ENCODE data around the gene WDR91.
A peak's percentile ranks its signal among the peaks of the same experiment; 100 is the strongest.
"Not testable (repeated sequence)": the region's sequence is repeated elsewhere in the genome, so short reads cannot be mapped to it uniquely, and the experiment has no call there.

WDR91 gene

GRCh38 chr7:135181261-135181928 is 29.9 kb downstream of the WDR91 start:
- H3K9me3 Mint-ChIP-seq, result peaks cover 14 to 42% of the 10 kb centered on the region in 2 donors
- H3K4me3 Mint-ChIP-seq, result no peak overlapping the region
- no peak for DNase-seq
- ATAC-seq, result no peak
- peaks cover 4% of the 10 kb centered on the region for H3K4me1 Mint-ChIP-seq
- H3K27ac Mint-ChIP-seq, result no peak overlapping the region
- H3K27me3 Mint-ChIP-seq, result no peaks in the 10 kb centered on the region

- peak; percentile 85 for ATAC-seq
- no peaks in the 10 kb centered on the region for H3K27me3 Mint-ChIP-seq
- peaks cover 14 to 42% of the 10 kb centered on the region in 2 donors for H3K9me3 Mint-ChIP-seq
- no peaks in the 10 kb centered on the region for H3K4me1 Mint-ChIP-seq
- peak in 1 of 2 donors; percentile 45 for DNase-seq
- no peak overlapping the region for H3K27ac Mint-ChIP-seq
- no peak overlapping the region for H3K4me3 Mint-ChIP-seq
Observed at GRCh38 chr7:135180122-135180521, 31.2 kb downstream of the WDR91 start.

DNA sequence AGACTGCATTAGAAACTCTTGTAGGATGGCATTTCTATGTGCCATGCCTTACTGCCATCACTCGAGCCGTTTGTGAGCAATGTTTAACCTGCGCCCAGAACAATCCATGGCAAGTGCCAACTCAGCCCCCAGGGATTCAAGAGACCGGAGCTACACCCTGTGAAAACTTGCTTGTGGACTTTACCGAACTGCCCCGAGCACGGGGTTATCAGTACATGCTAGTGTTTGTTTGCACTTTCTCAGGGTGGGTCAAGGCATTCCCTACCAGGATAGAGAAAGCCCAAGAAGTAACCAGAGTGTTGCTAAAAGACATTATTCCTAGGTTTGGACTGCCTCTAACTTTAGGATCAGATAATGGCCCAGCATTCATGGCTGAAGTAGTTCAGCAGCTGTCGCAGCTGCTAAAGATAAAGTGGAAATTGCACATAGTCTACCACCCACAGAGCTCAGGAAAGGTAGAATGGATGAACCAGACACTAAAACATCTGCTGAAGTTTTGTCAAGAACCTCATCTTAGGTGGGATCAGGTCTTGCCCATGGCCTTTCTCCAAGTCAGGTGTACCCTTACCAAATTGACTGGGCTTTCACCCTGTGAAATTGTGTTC is 31.9 kb downstream of the WDR91 start:
- Mint-ChIP-seq H3K27me3 (no peaks in the 10 kb centered on the region), H3K4me1 (no peaks in the 10 kb centered on the region), H3K9me3 (peaks cover 14 to 42% of the 10 kb centered on the region in 2 donors), H3K4me3 (no peak overlapping the region), H3K27ac (no peak overlapping the region)
- DNase-seq (no peak), ATAC-seq (no peak)

DNA sequence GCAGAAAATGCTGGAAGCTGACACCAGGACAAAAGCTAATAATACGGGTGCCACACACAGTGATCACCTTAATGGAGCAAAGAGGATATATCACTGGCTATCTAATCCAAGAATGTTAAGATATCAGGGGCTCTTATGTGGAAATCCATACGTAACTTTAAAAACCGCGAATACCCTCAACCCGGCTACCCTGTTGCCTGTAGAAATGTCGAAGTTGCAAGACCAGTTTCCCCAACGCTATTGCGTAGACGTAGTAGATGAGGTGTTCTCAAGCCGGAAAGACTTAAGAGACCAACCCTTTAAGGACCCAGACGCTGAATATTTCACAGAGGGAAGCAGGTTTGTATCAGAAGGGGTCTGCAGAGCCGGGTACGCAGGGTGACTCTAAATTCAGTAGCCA is 33.0 kb downstream of the WDR91 start:
- no peak for ATAC-seq

DNA sequence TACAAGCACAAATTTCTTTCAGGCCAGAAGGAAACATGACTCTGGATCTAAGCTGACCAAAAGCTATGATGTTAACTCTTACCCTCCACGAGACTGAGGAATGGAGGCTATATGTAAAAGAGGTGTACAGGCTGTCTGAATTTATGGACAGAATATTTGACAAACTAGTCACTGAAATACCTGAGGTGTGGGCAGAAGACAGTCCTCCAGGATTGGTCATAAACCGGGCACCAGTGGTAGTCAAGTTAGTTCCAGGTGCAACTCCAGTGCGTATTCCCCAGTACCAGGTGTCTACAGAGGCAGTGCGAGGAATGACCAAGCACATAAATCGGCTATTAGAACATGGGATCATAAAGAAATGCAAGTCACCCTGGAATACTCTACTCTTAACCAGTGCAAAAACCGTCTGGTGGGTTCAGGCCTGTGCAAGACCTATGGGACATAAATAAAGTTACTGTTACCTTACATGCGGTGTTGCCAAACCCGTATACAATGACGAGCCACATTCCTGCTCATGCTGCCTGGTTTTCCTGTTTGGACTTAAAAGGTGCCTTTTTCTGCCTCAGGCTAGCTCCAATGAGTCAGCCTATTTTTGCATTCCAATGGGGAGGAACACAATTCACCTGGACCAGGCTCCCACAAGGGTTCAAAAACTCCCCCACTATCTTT is 34.2 kb downstream of the WDR91 start:
- DNase-seq (no peak), ATAC-seq (no peak)
- no peak overlapping the region for H3K4me3 Mint-ChIP-seq
- no peak overlapping the region for H3K27ac Mint-ChIP-seq
- peaks cover 3% of the 10 kb centered on the region for H3K4me1 Mint-ChIP-seq
- H3K27me3 Mint-ChIP-seq, result no peaks in the 10 kb centered on the region
- peaks cover 9 to 25% of the 10 kb centered on the region in 2 donors for H3K9me3 Mint-ChIP-seq

More for the DNA sequence above, 33.0 kb downstream of the WDR91 start:
- DNase-seq, result no peak
- peaks cover 14 to 37% of the 10 kb centered on the region in 2 donors for H3K9me3 Mint-ChIP-seq
- H3K4me1 Mint-ChIP-seq, result no peaks in the 10 kb centered on the region
- no peaks in the 10 kb centered on the region for H3K27me3 Mint-ChIP-seq
- H3K4me3 Mint-ChIP-seq, result no peak overlapping the region
- no peak overlapping the region for H3K27ac Mint-ChIP-seq

DNA sequence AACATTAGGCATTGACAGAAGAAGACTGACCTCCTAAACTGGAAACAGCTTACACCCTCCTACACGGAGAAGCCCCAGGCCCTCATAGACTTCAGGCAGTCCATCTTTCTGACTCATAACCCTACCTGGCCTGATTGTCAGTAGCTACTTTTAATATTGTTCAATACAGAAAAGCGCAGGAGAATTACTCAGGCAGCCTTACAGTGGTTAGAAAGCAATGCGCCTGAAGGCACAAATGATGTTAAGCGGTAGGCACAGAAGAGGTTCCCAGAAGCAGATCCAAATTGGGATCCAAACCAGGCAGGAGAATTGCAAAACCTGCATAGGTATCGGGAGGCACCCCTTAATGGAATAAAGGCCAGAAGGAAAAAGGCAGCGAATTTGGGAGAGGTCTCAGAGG is 35.4 kb downstream of the WDR91 start:
- H3K4me3 Mint-ChIP-seq, result no peak overlapping the region
- no peak for DNase-seq
- H3K27me3 Mint-ChIP-seq, result no peaks in the 10 kb centered on the region
- peaks cover 16% of the 10 kb centered on the region for H3K4me1 Mint-ChIP-seq
- no peak overlapping the region for H3K27ac Mint-ChIP-seq
- ATAC-seq, result no peak
- H3K9me3 Mint-ChIP-seq, result peaks cover 0 to 12% of the 10 kb centered on the region in 2 donors

DNA sequence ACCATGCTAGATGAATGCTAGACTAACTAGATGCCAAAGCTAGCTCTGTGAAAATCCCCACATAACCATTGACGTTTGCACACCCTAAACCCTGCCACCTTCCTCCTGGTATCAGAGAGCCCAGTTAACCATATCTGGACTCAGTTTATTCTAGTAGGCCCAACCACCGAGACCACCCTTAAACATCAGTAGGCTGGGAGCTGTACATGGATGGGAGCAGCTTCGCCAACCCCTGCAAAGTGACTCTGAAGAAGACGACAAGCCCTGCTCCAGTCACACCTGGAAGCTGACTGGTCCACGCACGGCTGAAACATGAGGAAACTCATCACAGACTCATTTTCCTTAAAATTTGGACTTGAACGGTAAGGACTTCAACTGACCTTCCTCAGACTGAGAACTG is 36.4 kb downstream of the WDR91 start:
- peaks cover 0 to 12% of the 10 kb centered on the region in 2 donors for H3K9me3 Mint-ChIP-seq
- no peak overlapping the region for H3K4me3 Mint-ChIP-seq
- peaks cover 20% of the 10 kb centered on the region for H3K4me1 Mint-ChIP-seq
- ATAC-seq (no peak), DNase-seq (no peak)
- H3K27me3 Mint-ChIP-seq, result no peaks in the 10 kb centered on the region
- no peak overlapping the region for H3K27ac Mint-ChIP-seq

DNA sequence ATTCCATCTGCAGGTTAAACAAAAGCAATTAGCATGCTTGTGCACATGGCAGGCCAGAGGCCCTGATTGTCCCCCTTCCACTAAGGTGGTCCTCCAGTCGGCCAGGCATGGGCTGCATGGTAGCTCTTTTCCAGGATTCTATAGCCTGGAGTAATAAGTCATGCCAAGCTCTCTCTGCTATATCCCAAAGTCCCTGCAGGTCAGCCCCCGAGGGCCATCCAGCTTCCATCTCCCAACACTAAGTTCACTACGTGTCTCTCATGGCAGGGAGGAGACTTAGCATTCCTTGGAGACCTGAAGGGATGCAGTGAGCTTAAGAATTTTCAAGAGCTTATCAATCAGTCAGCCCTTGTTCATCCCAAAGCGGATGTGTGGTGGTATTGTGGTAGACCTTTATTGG is 37.4 kb downstream of the WDR91 start:
- peaks cover 30% of the 10 kb centered on the region for H3K4me1 Mint-ChIP-seq
- not testable (repeated sequence) for ATAC-seq, DNase-seq, H3K27ac Mint-ChIP-seq, H3K9me3 Mint-ChIP-seq, H3K27me3 Mint-ChIP-seq, H3K4me3 Mint-ChIP-seq

DNA sequence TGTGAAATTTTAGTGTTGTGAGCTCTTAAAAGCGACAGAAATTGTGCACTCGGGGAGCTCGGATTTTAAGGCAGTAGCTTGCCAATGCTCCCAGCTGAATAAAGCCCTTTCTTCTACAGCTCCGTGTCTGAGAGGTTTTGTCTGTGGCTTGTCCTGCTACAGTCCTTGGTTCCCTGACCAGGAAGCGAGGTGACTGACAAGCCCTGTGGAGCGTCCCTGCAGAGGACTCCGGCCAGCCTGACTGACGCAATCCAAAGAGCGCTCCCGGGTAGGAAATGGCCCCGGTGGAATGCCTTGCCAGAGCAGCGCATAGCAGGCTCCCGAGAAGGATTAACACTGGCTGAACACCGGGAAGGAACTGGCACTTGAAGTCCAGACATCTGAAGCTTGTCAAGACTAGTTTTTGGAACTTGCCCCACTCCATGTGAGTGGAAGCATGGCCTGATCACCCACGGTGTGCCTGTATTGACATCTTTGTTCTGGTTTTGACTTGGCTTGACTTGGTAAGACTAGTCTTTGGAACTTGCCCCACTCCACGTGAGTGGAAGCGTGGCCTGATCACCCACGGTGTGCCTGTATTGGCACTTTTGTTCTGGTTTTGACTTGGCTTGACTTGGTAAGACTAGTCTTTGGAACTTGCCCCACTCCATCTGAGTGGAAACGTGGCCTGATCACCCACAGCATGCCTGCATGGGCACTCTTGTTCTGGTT is 39.6 kb downstream of the WDR91 start:
- DNase-seq, H3K27me3 Mint-ChIP-seq, ATAC-seq, H3K9me3 Mint-ChIP-seq: not testable (repeated sequence)
- peaks cover 52% of the 10 kb centered on the region for H3K4me1 Mint-ChIP-seq
- peak overlapping the region; percentile 51 to 93 for H3K4me3 Mint-ChIP-seq
- H3K27ac Mint-ChIP-seq, result peak overlapping the region in 1 of 2 donors; percentile 61

DNA sequence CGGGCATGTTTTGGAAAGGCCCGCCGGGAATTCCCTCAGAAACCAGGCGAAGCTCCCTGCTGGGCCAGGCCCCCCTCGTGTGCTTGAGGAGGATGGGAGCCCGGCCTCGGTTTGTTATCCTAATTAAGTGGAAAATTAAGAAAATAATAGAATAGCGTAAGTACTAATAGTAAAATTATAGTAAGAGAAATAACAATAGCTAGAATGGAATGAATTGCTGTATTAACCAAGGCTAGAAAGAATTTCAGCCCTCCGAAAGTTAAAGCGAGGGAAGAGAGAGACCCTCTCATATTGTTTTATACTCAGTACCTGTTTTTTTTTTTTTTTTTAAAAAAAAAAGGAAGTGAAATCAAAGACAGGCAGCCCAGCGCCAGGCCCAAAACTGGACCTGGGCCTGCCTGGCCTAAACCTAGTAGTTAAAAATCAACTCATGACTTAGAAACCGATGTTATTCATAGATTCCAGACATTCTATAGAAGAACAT is 40.3 kb downstream of the WDR91 start:
- peak overlapping the region; percentile 96 to 99 for H3K27ac Mint-ChIP-seq
- not testable (repeated sequence) for H3K27me3 Mint-ChIP-seq, H3K9me3 Mint-ChIP-seq, DNase-seq, ATAC-seq
- peak overlapping the region; percentile 93 to 94 for H3K4me3 Mint-ChIP-seq
- H3K4me1 Mint-ChIP-seq, result peaks cover 59% of the 10 kb centered on the region

- H3K27me3 Mint-ChIP-seq, result no peaks in the 10 kb centered on the region
- ATAC-seq (peak; percentile 86), DNase-seq (peak; percentile 88 to 94)
- H3K4me3 Mint-ChIP-seq, result peak within 1 kb of the TSS; percentile 93 to 94
- peak within 1 kb of the TSS; percentile 96 to 99 for H3K27ac Mint-ChIP-seq
- no peaks in the 10 kb centered on the region for H3K9me3 Mint-ChIP-seq
- H3K4me1 Mint-ChIP-seq, result peaks cover 65% of the 10 kb centered on the region
Observed at GRCh38 chr7:135170274-135170997, 40.9 kb downstream of the WDR91 start, which contains the start of gene CYREN. TSS of gene CYREN (minus strand) at chr7:135170707. CDS start at chr7:135168922, 1,785 bp downstream.

GRCh38 chr7:135169964-135170273 is 41.4 kb downstream of the WDR91 start:
- Mint-ChIP-seq H3K4me1 (peaks cover 70% of the 10 kb centered on the region), H3K4me3 (peak overlapping the region; percentile 93 to 94), H3K9me3 (no peaks in the 10 kb centered on the region), H3K27me3 (no peaks in the 10 kb centered on the region), H3K27ac (peak overlapping the region; percentile 93 to 95)
- ATAC-seq (peak; percentile 0), DNase-seq (no peak)

GRCh38 chr7:135169141-135169963 is 42.0 kb downstream of the WDR91 start:
- no peaks in the 10 kb centered on the region for H3K27me3 Mint-ChIP-seq
- H3K4me1 Mint-ChIP-seq, result peaks cover 76% of the 10 kb centered on the region
- peak; percentile 65 for ATAC-seq
- peak overlapping the region; percentile 93 to 94 for H3K4me3 Mint-ChIP-seq
- H3K27ac Mint-ChIP-seq, result peak overlapping the region; percentile 93 to 95
- H3K9me3 Mint-ChIP-seq, result no peaks in the 10 kb centered on the region
- peak; percentile 56 to 74 for DNase-seq

GRCh38 chr7:135168489-135169140 is 42.7 kb downstream of the WDR91 start:
- no peaks in the 10 kb centered on the region for H3K27me3 Mint-ChIP-seq
- H3K27ac Mint-ChIP-seq, result peak overlapping the region; percentile 60 to 93
- ATAC-seq (no peak), DNase-seq (no peak)
- H3K9me3 Mint-ChIP-seq, result no peaks in the 10 kb centered on the region
- H3K4me1 Mint-ChIP-seq, result peaks cover 82% of the 10 kb centered on the region
- H3K4me3 Mint-ChIP-seq, result peak overlapping the region; percentile 93 to 94
